Vagina (tissue), 2 donors: Measurements from ENCODE around the gene PCSK2.

Source experiments
- CTCF ChIP-seq, 3 experiments: fragments of 450-650 bp in 2 of 3; fragments of 200-600 bp in 1 of 3; sonication (generic) in 1 of 3; IDR thresholded peaks; one replicate each; pipeline ENCODE4 v1.5.1; 2017 to 2019; ENCODE audit warnings: antibody characterized with exemption in 3 of 3, mild to moderate bottlenecking in 2 of 3, moderate library complexity in 2 of 3
- POLR2A ChIP-seq, 2 donors: fragments of 450-650 bp; IDR thresholded peaks; one replicate each; pipeline ENCODE4 v1.6.1; 2017; ENCODE audit warnings: antibody characterized with exemption in 2 of 2, mild to moderate bottlenecking in 2 of 2, moderate library complexity in 2 of 2
- POLR2AphosphoS5 ChIP-seq, 2 donors: sonication (generic); formaldehyde crosslinking; IDR thresholded peaks; one replicate each; pipeline ENCODE4 v1.9.0; 2017; ENCODE audit warnings: antibody characterized with exemption in 2 of 2, mild to moderate bottlenecking in 2 of 2, low read depth in 1 of 2; ENCODE audit not compliant: insufficient read depth in 1 of 2

GRCh38 chr20:17317341-17317740 is 90.5 kb downstream of the PCSK2 start:
- no peak for TF ChIP-seq CTCF (IDR thresholded peaks at IDR 0.05)
- TF ChIP-seq POLR2AphosphoS5 (IDR thresholded peaks at IDR 0.05; ENCODE audit: insufficient read depth in 1 of 2, low read depth in 1 of 2): no peak
- TF ChIP-seq POLR2A (IDR thresholded peaks at IDR 0.05): no peak
